Karpas-422 (cell line): ENCODE measurements around the gene SIGLEC9. TPM values are rescaled to one million over a fixed set of nuclear protein-coding genes. Genes with fewer than 3 reads are reported as not detected.

Source experiments
- DNase-seq: peaks from one replicate; pipeline ENCODE4 v3.0.0-alpha.2; 2015
- H2AFZ ChIP-seq: fragments of 200-600 bp; sonication (generic); 2 replicates; pipeline ENCODE4 v1.6.1; 2014; ENCODE audit warnings: antibody characterized with exemption, low read length, mixed read lengths
- H3K27ac ChIP-seq: fragments of 200-600 bp; sonication (generic); 2 replicates; pipeline ENCODE4 v1.5.1; 2014; ENCODE audit warnings: mild to moderate bottlenecking, low read length, moderate library complexity
- H3K27me3 ChIP-seq: fragments of 200-600 bp; sonication (generic); 2 replicates; pipeline ENCODE4 v1.6.1; 2014; ENCODE audit warnings: low read length, mixed read lengths
- H3K36me3 ChIP-seq: fragments of 200-600 bp; sonication (generic); 2 replicates; pipeline ENCODE4 v1.6.1; 2014; ENCODE audit warnings: low read length, mixed read lengths; ENCODE audit not compliant: insufficient read depth
- H3K4me1 ChIP-seq: fragments of 200-600 bp; sonication (generic); 2 replicates; pipeline ENCODE4 v1.6.1; 2014; ENCODE audit warnings: mild to moderate bottlenecking, low read length, mixed read lengths
- H3K4me2 ChIP-seq: fragments of 200-600 bp; sonication (generic); 2 replicates; pipeline ENCODE4 v1.6.1; 2014; ENCODE audit warnings: low read length, low read depth, mild to moderate bottlenecking; ENCODE audit not compliant: poor library complexity, severe bottlenecking
- H3K4me3 ChIP-seq: fragments of 200-600 bp; sonication (generic); 2 replicates; pipeline ENCODE4 v1.5.1; 2014; ENCODE audit warnings: mild to moderate bottlenecking, antibody characterized with exemption, low read length, mixed read lengths
- H3K79me2 ChIP-seq: fragments of 200-600 bp; sonication (generic); 2 replicates; pipeline ENCODE4 v1.6.1; 2014; ENCODE audit warnings: mild to moderate bottlenecking, low read length, mixed read lengths
- H3K9ac ChIP-seq: fragments of 200-600 bp; sonication (generic); 2 replicates; pipeline ENCODE4 v1.6.0; 2014; ENCODE audit warnings: low read length
- H3K9me2 ChIP-seq: fragments of 200-600 bp; sonication (generic), shearing (Covaris generic); replicated peaks from 2 replicates; pipeline ENCODE4 v1.6.0; 2014; ENCODE audit warnings: mild to moderate bottlenecking, low read length, moderate library complexity; ENCODE audit not compliant: insufficient read depth
- H3K9me3 ChIP-seq: fragments of 300-700, 200-600 bp; sonication (generic); 2 replicates; pipeline ENCODE4 v1.6.1; 2014; ENCODE audit warnings: low read length, mixed read lengths
- H4K20me1 ChIP-seq: fragments of 200-600 bp; sonication (generic); 2 replicates; pipeline ENCODE4 v1.6.1; 2014; ENCODE audit warnings: mild to moderate bottlenecking, antibody characterized with exemption, low read length, low read depth; ENCODE audit not compliant: insufficient read depth
- total RNA-seq: library from RNA; depleted of rRNA; stranded (reverse); fragments of >200 nt; shearing (Covaris generic); gene quantifications from 2 replicates; pipeline ENCODE4 v1.2.3, GENCODE V29; 2014; ENCODE audit warnings: low replicate concordance

SIGLEC9 gene
- total RNA-seq, 1 experiment from 2014 or later: not detected

- no peak overlapping the region for H2AFZ ChIP-seq
- H3K79me2 ChIP-seq: no peaks in the 10 kb centered on the region
- no peak overlapping the region for H3K4me3 ChIP-seq
- H3K9me3 ChIP-seq: no peaks in the 10 kb centered on the region
- H4K20me1 ChIP-seq: peaks cover 44% of the 10 kb centered on the region
- no peak for DNase-seq
- H3K4me1 ChIP-seq: no peaks in the 10 kb centered on the region
- H3K9me2 ChIP-seq: no peaks in the 10 kb centered on the region
- H3K27me3 ChIP-seq: no peaks in the 10 kb centered on the region
- no peak overlapping the region for H3K9ac ChIP-seq
- H3K36me3 ChIP-seq: 0 out of 2 replicates have a peak, but pooled peaks cover 4% of the 10 kb centered on the region
- H3K27ac ChIP-seq: no peak overlapping the region
- H3K4me2 ChIP-seq: no peak overlapping the region
Measured at GRCh38 chr19:51093101-51093500, 31.6 kb upstream of the SIGLEC9 start.

- Histone ChIP-seq H3K36me3 (0 out of 2 replicates have a peak, but pooled peaks cover 4% of the 10 kb centered on the region), H3K9ac (no peak overlapping the region), H2AFZ (no peak overlapping the region), H3K9me3 (no peaks in the 10 kb centered on the region), H3K27me3 (no peaks in the 10 kb centered on the region), H4K20me1 (peaks cover 44% of the 10 kb centered on the region), H3K4me2 (no peak overlapping the region), H3K9me2 (no peaks in the 10 kb centered on the region), H3K4me1 (no peaks in the 10 kb centered on the region), H3K79me2 (no peaks in the 10 kb centered on the region), H3K27ac (no peak overlapping the region), H3K4me3 (no peak overlapping the region)
- DNase-seq: no peak
Measured at GRCh38 chr19:51093510-51094345, 31.0 kb upstream of the SIGLEC9 start.

- peak; percentile 81 for DNase-seq
- H4K20me1 ChIP-seq: peaks cover 39% of the 10 kb centered on the region
- no peaks in the 10 kb centered on the region for H3K27me3 ChIP-seq
- H3K9me2 ChIP-seq: no peaks in the 10 kb centered on the region
- no peaks in the 10 kb centered on the region for H3K9me3 ChIP-seq
- H3K36me3 ChIP-seq: 0 out of 2 replicates have a peak, but pooled peaks cover 4% of the 10 kb centered on the region
- H3K4me1 ChIP-seq: no peaks in the 10 kb centered on the region
- H3K9ac ChIP-seq: no peak overlapping the region
- no peak overlapping the region for H3K4me2 ChIP-seq
- no peak overlapping the region for H3K27ac ChIP-seq
- no peaks in the 10 kb centered on the region for H3K79me2 ChIP-seq
- no peak overlapping the region for H2AFZ ChIP-seq
- no peak overlapping the region for H3K4me3 ChIP-seq
Measured at GRCh38 chr19:51094696-51095279, 29.9 kb upstream of the SIGLEC9 start.

- 0 out of 2 replicates have a peak, but pooled peaks cover 4% of the 10 kb centered on the region for H3K36me3 ChIP-seq
- no peak overlapping the region for H3K27ac ChIP-seq
Measured at GRCh38 chr19:51096473-51097165, 28.1 kb upstream of the SIGLEC9 start.

GRCh38 chr19:51097166-51097738 lies 27.5 kb upstream of the SIGLEC9 start:
- Histone ChIP-seq H3K27me3 (no peaks in the 10 kb centered on the region), H3K27ac (no peak overlapping the region), H3K9me2 (no peaks in the 10 kb centered on the region), H3K9ac (no peak overlapping the region), H3K9me3 (no peaks in the 10 kb centered on the region), H3K36me3 (peaks cover 4% of the 10 kb centered on the region; the same call in 1 of the 2 replicates), H3K4me1 (no peaks in the 10 kb centered on the region), H3K4me3 (no peak overlapping the region), H4K20me1 (peaks cover 37% of the 10 kb centered on the region), H2AFZ (no peak overlapping the region), H3K79me2 (peaks cover 1% of the 10 kb centered on the region; the same call in 1 of the 2 replicates), H3K4me2 (no peak overlapping the region)
- DNase-seq: peak; percentile 84

More at GRCh38 chr19:51096473-51097165, 28.1 kb upstream of the SIGLEC9 start:
- Histone ChIP-seq H3K9me2 (no peaks in the 10 kb centered on the region), H3K79me2 (no peaks in the 10 kb centered on the region), H3K9me3 (no peaks in the 10 kb centered on the region), H3K4me1 (no peaks in the 10 kb centered on the region), H3K4me3 (no peak overlapping the region), H3K4me2 (no peak overlapping the region), H3K9ac (no peak overlapping the region), H4K20me1 (peaks cover 39% of the 10 kb centered on the region), H3K27me3 (no peaks in the 10 kb centered on the region), H2AFZ (no peak overlapping the region)
- peak; percentile 64 for DNase-seq

- no peak overlapping the region for H3K4me3 ChIP-seq
Measured at GRCh38 chr19:51097796-51098195, 26.9 kb upstream of the SIGLEC9 start.

GRCh38 chr19:51098365-51099046 lies 26.2 kb upstream of the SIGLEC9 start:
- Histone ChIP-seq H3K36me3 (peaks cover 13% of the 10 kb centered on the region; the same call in 1 of the 2 replicates), H3K4me1 (no peaks in the 10 kb centered on the region), H4K20me1 (peaks cover 33% of the 10 kb centered on the region), H3K9me3 (no peaks in the 10 kb centered on the region), H3K9me2 (no peaks in the 10 kb centered on the region), H3K9ac (no peak overlapping the region), H3K27me3 (no peaks in the 10 kb centered on the region), H3K4me3 (no peak overlapping the region), H3K79me2 (peaks cover 10% of the 10 kb centered on the region; the same call in 1 of the 2 replicates), H3K27ac (no peak overlapping the region), H3K4me2 (no peak overlapping the region), H2AFZ (no peak overlapping the region)
- no peak for DNase-seq

More at GRCh38 chr19:51097796-51098195, 26.9 kb upstream of the SIGLEC9 start:
- peaks cover 36% of the 10 kb centered on the region for H4K20me1 ChIP-seq
- no peak overlapping the region for H3K9ac ChIP-seq
- H3K9me3 ChIP-seq: no peaks in the 10 kb centered on the region
- H3K9me2 ChIP-seq: no peaks in the 10 kb centered on the region
- no peaks in the 10 kb centered on the region for H3K27me3 ChIP-seq
- no peak overlapping the region for H3K4me2 ChIP-seq
- no peak overlapping the region for H2AFZ ChIP-seq
- peaks cover 10% of the 10 kb centered on the region; the same call in 1 of the 2 replicates for H3K36me3 ChIP-seq
- no peak for DNase-seq
- H3K79me2 ChIP-seq: peaks cover 7% of the 10 kb centered on the region; the same call in 1 of the 2 replicates
- H3K4me1 ChIP-seq: no peaks in the 10 kb centered on the region
- no peak overlapping the region for H3K27ac ChIP-seq
